ENCODE results near the gene SFXN5.

- TF ChIP-seq CTCF (IDR thresholded peaks at IDR 0.05; ENCODE audit: extremely low read depth in 1 of 2, insufficient read depth in 1 of 2, low read depth in 1 of 2, low read length in 2 of 2) (no peak), POLR2AphosphoS5 (IDR thresholded peaks at IDR 0.05; ENCODE audit: insufficient read depth, low read depth, low read length) (no peak), POLR2A (IDR thresholded peaks at IDR 0.05; ENCODE audit: low read depth, low read length) (no peak), EZH2 (IDR thresholded peaks at IDR 0.05; ENCODE audit: borderline replicate concordance, low read depth, low read length, severe bottlenecking) (no peak), MAX (IDR thresholded peaks at IDR 0.05; ENCODE audit: insufficient read depth, insufficient read length) (no peak), FOS (IDR thresholded peaks at IDR 0.05; ENCODE audit: borderline replicate concordance, insufficient read depth, low read length) (no peak), JUN (IDR thresholded peaks at IDR 0.05; ENCODE audit: borderline replicate concordance, insufficient read depth, insufficient read length, low read depth) (no peak), MYC (IDR thresholded peaks at IDR 0.05; ENCODE audit: low read depth, low read length) (no peak)
These were observed 90.0 kb downstream of the SFXN5 start for GRCh38 chr2:72981536-72981935.
